ENCODE results near the gene ATRX. TPM values are rescaled to one million over a fixed set of nuclear protein-coding genes. Genes with fewer than 3 reads are reported as not detected.
"Not testable (repeated sequence)": the region's sequence is repeated elsewhere in the genome, so short reads cannot be mapped to it uniquely, and the experiment has no call there.

ATRX gene
- total RNA-seq, 5 donors from 2014 or later (not counting 1 experiment from before 2014, with no cell fraction given): 85.1 to 146 (median 90.1) TPM

GRCh38 chrX:77548751-77549150 is 237.3 kb downstream of the ATRX start:
- no peak overlapping the region for H3K27ac ChIP-seq (ENCODE audit: low read length)
- POLR2A ChIA-PET: no interaction called here
- peaks cover 49% of the 10 kb centered on the region for H3K36me3 Mint-ChIP-seq
- no peaks in the 10 kb centered on the region for H3K4me1 ChIP-seq (ENCODE audit: control insufficient read depth in 1 of 2, extremely low read depth in 1 of 2, insufficient read depth in 2 of 2, low read length in 2 of 2)
- no peak overlapping the region for H3K4me3 Mint-ChIP-seq
- H3K27me3 ChIP-seq (replicated peaks in 1 of 2; ENCODE audit: control insufficient read depth in 2 of 2, extremely low read depth in 1 of 2, insufficient read depth in 2 of 2, low read length in 1 of 2): no peaks in the 10 kb centered on the region
- no peak for ATAC-seq (replicated peaks in 1 of 4)
- no peaks in the 10 kb centered on the region for H3K9me3 ChIP-seq
- H3K27me3 Mint-ChIP-seq: peaks cover 0 to 3% of the 10 kb centered on the region in 2 donors
- no peak overlapping the region for H3K27ac Mint-ChIP-seq
- peaks cover 0 to 3% (median 0%) of the 10 kb centered on the region in 3 donors for H3K4me1 Mint-ChIP-seq
- no peak for DNase-seq
- H3K36me3 ChIP-seq (ENCODE audit: control insufficient read depth in 2 of 2, extremely low read depth in 1 of 2, insufficient read depth in 1 of 2, low read length in 1 of 2): no peaks in the 10 kb centered on the region
- no CpG with 5 or more reads among the region's 2 CpGs for WGBS (ENCODE audit: insufficient coverage)
- CTCF ChIA-PET: no interaction called here
- no peak overlapping the region for H3K4me3 ChIP-seq (ENCODE audit: control insufficient read depth in 1 of 2, extremely low read depth in 1 of 2, low read length in 1 of 2)
- peaks cover 0 to 7% (median 0%) of the 10 kb centered on the region in 3 donors for H3K9me3 Mint-ChIP-seq

GRCh38 chrX:77539778-77540177 is 246.2 kb downstream of the ATRX start:
- H3K9me3 Mint-ChIP-seq: peaks cover 3 to 17% (median 4%) of the 10 kb centered on the region in 3 donors
- H3K36me3 ChIP-seq (ENCODE audit: control insufficient read depth in 2 of 2, extremely low read depth in 1 of 2, insufficient read depth in 1 of 2, low read length in 1 of 2); H3K4me1 ChIP-seq (ENCODE audit: control insufficient read depth in 1 of 2, extremely low read depth in 1 of 2, insufficient read depth in 2 of 2, low read length in 2 of 2); H3K27ac ChIP-seq (ENCODE audit: low read length); ATAC-seq (replicated peaks in 1 of 4); H3K9me3 ChIP-seq; POLR2A ChIA-PET; CTCF ChIA-PET; H3K4me3 Mint-ChIP-seq; H3K27me3 Mint-ChIP-seq; H3K27ac Mint-ChIP-seq; DNase-seq; H3K27me3 ChIP-seq (replicated peaks in 1 of 2; ENCODE audit: control insufficient read depth in 2 of 2, extremely low read depth in 1 of 2, insufficient read depth in 2 of 2, low read length in 1 of 2); H3K4me3 ChIP-seq (ENCODE audit: control insufficient read depth in 1 of 2, extremely low read depth in 1 of 2, low read length in 1 of 2): not testable (repeated sequence)
- H3K4me1 Mint-ChIP-seq: peaks cover 0 to 14% (median 2%) of the 10 kb centered on the region in 3 donors
- no CpG with 5 or more reads among the region's 2 CpGs for WGBS (ENCODE audit: insufficient coverage)
- peaks cover 54% of the 10 kb centered on the region for H3K36me3 Mint-ChIP-seq

DNA sequence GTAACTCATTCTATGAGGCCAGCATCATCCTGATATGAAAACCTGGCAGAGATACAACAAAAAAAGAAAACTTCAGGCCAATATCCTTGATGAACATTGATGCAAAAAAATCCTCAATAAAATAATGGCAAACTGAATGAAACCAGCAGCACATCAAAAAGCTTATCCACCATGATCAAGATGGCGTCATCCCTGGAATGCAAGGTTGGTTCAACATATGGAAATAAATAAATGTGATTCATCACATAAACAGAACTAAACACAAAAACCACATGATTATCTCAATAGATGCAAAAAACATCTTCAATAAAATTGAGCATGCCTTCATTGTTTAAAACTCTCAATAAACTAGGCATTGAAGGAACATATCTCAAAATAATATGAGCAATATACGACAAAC is 254.8 kb downstream of the ATRX start:
- H3K27me3 Mint-ChIP-seq: peaks cover 0 to 12% of the 10 kb centered on the region in 2 donors
- POLR2A ChIA-PET; H3K27me3 ChIP-seq (replicated peaks in 1 of 2; ENCODE audit: control insufficient read depth in 2 of 2, extremely low read depth in 1 of 2, insufficient read depth in 2 of 2, low read length in 1 of 2); H3K9me3 ChIP-seq; ATAC-seq (replicated peaks in 1 of 4); H3K4me3 Mint-ChIP-seq; H3K4me1 ChIP-seq (ENCODE audit: control insufficient read depth in 1 of 2, extremely low read depth in 1 of 2, insufficient read depth in 2 of 2, low read length in 2 of 2); H3K27ac Mint-ChIP-seq; DNase-seq; H3K36me3 ChIP-seq (ENCODE audit: control insufficient read depth in 2 of 2, extremely low read depth in 1 of 2, insufficient read depth in 1 of 2, low read length in 1 of 2); H3K4me3 ChIP-seq (ENCODE audit: control insufficient read depth in 1 of 2, extremely low read depth in 1 of 2, low read length in 1 of 2); CTCF ChIA-PET; H3K27ac ChIP-seq (ENCODE audit: low read length): not testable (repeated sequence)
- H3K9me3 Mint-ChIP-seq: peaks cover 0 to 18% (median 14%) of the 10 kb centered on the region in 3 donors
- whole genome bisulfite sequencing (ENCODE audit: insufficient coverage): no CpG with 5 or more reads among the region's 2 CpGs
- H3K4me1 Mint-ChIP-seq: peaks cover 12 to 36% (median 18%) of the 10 kb centered on the region in 3 donors
- peaks cover 54% of the 10 kb centered on the region for H3K36me3 Mint-ChIP-seq

GRCh38 chrX:77528034-77528433 is 258.0 kb downstream of the ATRX start:
- no peak overlapping the region for H3K4me3 ChIP-seq (ENCODE audit: control insufficient read depth in 1 of 2, extremely low read depth in 1 of 2, low read length in 1 of 2)
- ATAC-seq (replicated peaks in 1 of 4) (no peak), DNase-seq (no peak)
- no peak overlapping the region for H3K27ac ChIP-seq (ENCODE audit: low read length)
- no peaks in the 10 kb centered on the region for H3K27me3 ChIP-seq (replicated peaks in 1 of 2; ENCODE audit: control insufficient read depth in 2 of 2, extremely low read depth in 1 of 2, insufficient read depth in 2 of 2, low read length in 1 of 2)
- no peaks in the 10 kb centered on the region for H3K4me1 ChIP-seq (ENCODE audit: control insufficient read depth in 1 of 2, extremely low read depth in 1 of 2, insufficient read depth in 2 of 2, low read length in 2 of 2)
- Mint-ChIP-seq H3K4me1 (peaks cover 12 to 37% (median 18%) of the 10 kb centered on the region in 3 donors), H3K27ac (no peak overlapping the region), H3K36me3 (peaks cover 47% of the 10 kb centered on the region), H3K9me3 (peaks cover 0 to 14% (median 14%) of the 10 kb centered on the region in 3 donors), H3K4me3 (no peak overlapping the region), H3K27me3 (peaks cover 0 to 12% of the 10 kb centered on the region in 2 donors)
- CTCF ChIA-PET: no interaction called here
- POLR2A ChIA-PET: interaction anchor here in 1 of 2 donors (0.6 kb wide), 1 partner anchor 1418 kb away, joined by 8 read pairs; no protein-coding TSS in a partner anchor
- no peaks in the 10 kb centered on the region for H3K9me3 ChIP-seq
- no CpG with 5 or more reads among the region's 7 CpGs for WGBS (ENCODE audit: insufficient coverage)
- peaks cover 0 to 2% of the 10 kb centered on the region in 2 donors for H3K36me3 ChIP-seq (ENCODE audit: control insufficient read depth in 2 of 2, extremely low read depth in 1 of 2, insufficient read depth in 1 of 2, low read length in 1 of 2)

GRCh38 chrX:77527233-77528001 is 258.6 kb downstream of the ATRX start:
- CTCF ChIA-PET: no interaction called here

DNA sequence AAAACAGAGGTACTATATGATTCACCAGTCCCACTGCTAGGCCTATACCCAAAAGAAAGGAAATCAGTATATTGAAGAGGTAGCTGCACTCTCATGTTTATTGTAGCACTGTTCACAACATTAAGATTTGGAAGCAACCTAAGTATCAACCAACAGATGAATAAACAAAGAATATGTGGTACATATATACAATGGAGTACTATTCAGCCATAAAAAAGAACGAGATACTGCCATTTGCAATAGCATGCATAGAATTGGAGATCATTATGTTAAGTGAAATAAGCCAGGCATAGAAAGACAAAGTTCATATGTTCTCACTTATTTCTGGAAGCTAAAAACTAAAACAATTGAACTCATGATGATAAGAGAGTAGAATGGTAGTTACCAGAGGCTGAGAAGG is 266.3 kb downstream of the ATRX start:
- Histone ChIP-seq H3K4me3 (ENCODE audit: control insufficient read depth in 1 of 2, extremely low read depth in 1 of 2, low read length in 1 of 2) (no peak overlapping the region), H3K36me3 (ENCODE audit: control insufficient read depth in 2 of 2, extremely low read depth in 1 of 2, insufficient read depth in 1 of 2, low read length in 1 of 2) (peaks cover 0 to 41% of the 10 kb centered on the region in 2 donors), H3K27me3 (replicated peaks in 1 of 2; ENCODE audit: control insufficient read depth in 2 of 2, extremely low read depth in 1 of 2, insufficient read depth in 2 of 2, low read length in 1 of 2) (no peaks in the 10 kb centered on the region), H3K9me3 (no peaks in the 10 kb centered on the region), H3K27ac (ENCODE audit: low read length) (no peak overlapping the region), H3K4me1 (ENCODE audit: control insufficient read depth in 1 of 2, extremely low read depth in 1 of 2, insufficient read depth in 2 of 2, low read length in 2 of 2) (no peaks in the 10 kb centered on the region)
- H3K4me3 Mint-ChIP-seq: no peak overlapping the region
- CTCF ChIA-PET: no interaction called here
- H3K4me1 Mint-ChIP-seq: peaks cover 0 to 9% (median 1%) of the 10 kb centered on the region in 3 donors
- peaks cover 0 to 6% (median 0%) of the 10 kb centered on the region in 3 donors for H3K9me3 Mint-ChIP-seq
- H3K27ac Mint-ChIP-seq: peak overlapping the region in 1 of 2 donors; percentile 19
- no peak for ATAC-seq (replicated peaks in 1 of 4)
- POLR2A ChIA-PET: no interaction called here
- peaks cover 75% of the 10 kb centered on the region for H3K36me3 Mint-ChIP-seq
- WGBS (ENCODE audit: insufficient coverage): no CpG with 5 or more reads among the region's 1 CpG
- no peak for DNase-seq
- H3K27me3 Mint-ChIP-seq: no peaks in the 10 kb centered on the region

More at GRCh38 chrX:77527233-77528001, 258.6 kb downstream of the ATRX start:
- H3K36me3 Mint-ChIP-seq: peaks cover 44% of the 10 kb centered on the region
- H3K4me1 ChIP-seq (ENCODE audit: control insufficient read depth in 1 of 2, extremely low read depth in 1 of 2, insufficient read depth in 2 of 2, low read length in 2 of 2): no peaks in the 10 kb centered on the region
- no peak overlapping the region for H3K4me3 ChIP-seq (ENCODE audit: control insufficient read depth in 1 of 2, extremely low read depth in 1 of 2, low read length in 1 of 2)
- whole genome bisulfite sequencing (ENCODE audit: insufficient coverage): 100% methylated on average over 1 of the region's 18 CpGs
- peaks cover 0 to 7% of the 10 kb centered on the region in 2 donors for H3K36me3 ChIP-seq (ENCODE audit: control insufficient read depth in 2 of 2, extremely low read depth in 1 of 2, insufficient read depth in 1 of 2, low read length in 1 of 2)
- no peak for ATAC-seq (replicated peaks in 1 of 4)
- H3K27ac ChIP-seq (ENCODE audit: low read length): no peak overlapping the region
- POLR2A ChIA-PET: interaction anchor here in 1 of 2 donors (0.6 kb wide), 1 partner anchor 1417 kb away, joined by 8 read pairs; no protein-coding TSS in a partner anchor
- H3K4me1 Mint-ChIP-seq: peaks cover 12 to 36% (median 18%) of the 10 kb centered on the region in 3 donors
- no peaks in the 10 kb centered on the region for H3K27me3 ChIP-seq (replicated peaks in 1 of 2; ENCODE audit: control insufficient read depth in 2 of 2, extremely low read depth in 1 of 2, insufficient read depth in 2 of 2, low read length in 1 of 2)
- no peak for DNase-seq
- H3K27ac Mint-ChIP-seq: peak overlapping the region in 1 of 2 donors; percentile 59
- no peak overlapping the region for H3K4me3 Mint-ChIP-seq
- H3K9me3 ChIP-seq: no peaks in the 10 kb centered on the region
- peaks cover 0 to 14% (median 11%) of the 10 kb centered on the region in 3 donors for H3K9me3 Mint-ChIP-seq
- peaks cover 0 to 12% of the 10 kb centered on the region in 2 donors for H3K27me3 Mint-ChIP-seq

Data from T-cell (primary cell).